GM12801 (cell line): ENCODE results near the gene UBA52.

ENCODE experiments used
- TF ChIP-seq, protein P1 (sequence below): IDR thresholded peaks from one replicate; pipeline ENCODE4 v1.5.1; 2011; ENCODE audit warnings: control low read depth; ENCODE audit not compliant: insufficient read length; ENCODE audit errors: extremely low read depth

UBA52 gene

GRCh38 chr19:18562086-18562485 lies 9.6 kb upstream of the UBA52 start:
- TF ChIP-seq, protein P1, sequence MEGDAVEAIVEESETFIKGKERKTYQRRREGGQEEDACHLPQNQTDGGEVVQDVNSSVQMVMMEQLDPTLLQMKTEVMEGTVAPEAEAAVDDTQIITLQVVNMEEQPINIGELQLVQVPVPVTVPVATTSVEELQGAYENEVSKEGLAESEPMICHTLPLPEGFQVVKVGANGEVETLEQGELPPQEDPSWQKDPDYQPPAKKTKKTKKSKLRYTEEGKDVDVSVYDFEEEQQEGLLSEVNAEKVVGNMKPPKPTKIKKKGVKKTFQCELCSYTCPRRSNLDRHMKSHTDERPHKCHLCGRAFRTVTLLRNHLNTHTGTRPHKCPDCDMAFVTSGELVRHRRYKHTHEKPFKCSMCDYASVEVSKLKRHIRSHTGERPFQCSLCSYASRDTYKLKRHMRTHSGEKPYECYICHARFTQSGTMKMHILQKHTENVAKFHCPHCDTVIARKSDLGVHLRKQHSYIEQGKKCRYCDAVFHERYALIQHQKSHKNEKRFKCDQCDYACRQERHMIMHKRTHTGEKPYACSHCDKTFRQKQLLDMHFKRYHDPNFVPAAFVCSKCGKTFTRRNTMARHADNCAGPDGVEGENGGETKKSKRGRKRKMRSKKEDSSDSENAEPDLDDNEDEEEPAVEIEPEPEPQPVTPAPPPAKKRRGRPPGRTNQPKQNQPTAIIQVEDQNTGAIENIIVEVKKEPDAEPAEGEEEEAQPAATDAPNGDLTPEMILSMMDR: no peak

- TF ChIP-seq, protein P1: no peak
Measured at GRCh38 chr19:18566953-18567352, 4.7 kb upstream of the UBA52 start.

GRCh38 chr19:18568367-18568766 lies 3.3 kb upstream of the UBA52 start:
- TF ChIP-seq, protein P1: no peak

- TF ChIP-seq, protein P1: no peak
Measured at GRCh38 chr19:18574691-18575291, 3.1 kb downstream of the UBA52 start.

- TF ChIP-seq, protein P1: no peak
Measured at GRCh38 chr19:18576383-18576782, 4.7 kb downstream of the UBA52 start.

- TF ChIP-seq, protein P1: no peak
Measured at GRCh38 chr19:18577365-18577914, 5.8 kb downstream of the UBA52 start.

DNA sequence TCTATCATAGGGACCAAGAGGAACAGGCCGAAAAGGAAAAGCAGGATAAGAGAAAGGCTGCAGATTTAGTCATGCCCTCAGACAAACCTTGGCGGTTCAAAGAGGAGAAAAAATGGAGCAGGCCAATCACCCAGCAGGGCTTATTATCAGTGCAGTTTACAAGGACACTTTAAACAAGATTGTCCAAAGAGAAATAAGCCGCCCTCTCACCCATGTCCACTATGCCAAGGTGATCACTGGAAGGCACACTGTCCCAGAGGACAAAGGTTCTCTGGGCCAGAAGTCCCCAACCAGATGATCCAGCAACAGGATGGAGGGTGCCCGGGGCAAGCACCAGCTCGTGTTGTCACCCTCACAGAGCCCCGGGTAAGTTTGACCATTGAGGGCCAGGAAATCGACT lies 8.7 kb downstream of the UBA52 start:
- TF ChIP-seq, protein P1: no peak
